HEK293 (cell line): Measurements from ENCODE around the gene RNF169.

ENCODE experiments used
- CTCF ChIA-PET: fragments of 350-600 bp; formaldehyde crosslinking; extraction: SDS; loops from one replicate; lab custom pipeline; 2021; ENCODE audit warnings: antibody characterized with exemption; lab: Yijun Ruan, JAX
- POLR2A ChIA-PET: fragments of 300-600 bp; formaldehyde crosslinking; extraction: SDS; loops from one replicate; lab custom pipeline; 2020; ENCODE audit warnings: antibody characterized with exemption, inconsistent platforms; lab: Yijun Ruan, JAX
- H3K27ac ChIP-seq: fragments of 200-500 bp; sonication (Bioruptor generic); 2 replicates; pipeline ENCODE4 v1.5.1; 2014; ENCODE audit warnings: low read depth, low read length, control low read depth, inconsistent platforms; ENCODE audit errors: extremely low read depth
- H3K36me3 ChIP-seq, 2 experiments: fragments of 200-500 bp in 1 of 2; sonication (Bioruptor generic) in 1 of 2; 1 replicate in 1 of 2; 2 replicates in 1 of 2; pipeline ENCODE4 v1.5.1; 2014 to 2017; ENCODE audit warnings: inconsistent platforms in 2 of 2, low read length in 2 of 2; ENCODE audit not compliant: control insufficient read depth in 2 of 2, insufficient read depth in 1 of 2
- H3K4me1 ChIP-seq: fragments of 200-500 bp; sonication (Bioruptor generic); 2 replicates; pipeline ENCODE4 v1.5.1; 2014; ENCODE audit warnings: mild to moderate bottlenecking, low read length, inconsistent platforms; ENCODE audit not compliant: control insufficient read depth, insufficient read depth
- H3K4me3 ChIP-seq: 2 replicates; pipeline ENCODE4 v1.5.1; 2011; ENCODE audit warnings: low read depth, mild to moderate bottlenecking, control low read depth, low read length, moderate library complexity
- H3K9me3 ChIP-seq: fragments of 200-500 bp; sonication (Bioruptor generic); 2 replicates; pipeline ENCODE4 v1.5.1; 2014; ENCODE audit warnings: low read depth, low read length, inconsistent platforms; ENCODE audit not compliant: control insufficient read depth, insufficient read depth
- ELK4 ChIP-seq: IDR thresholded peaks from 2 replicates; pipeline ENCODE4 v1.6.1; 2011; ENCODE audit warnings: mild to moderate bottlenecking, low read depth, low read length, borderline replicate concordance
- HOXA7 ChIP-seq: sonication (generic); formaldehyde crosslinking; IDR thresholded peaks from 2 replicates; pipeline ENCODE4 v1.8.1; 2022; ENCODE audit warnings: missing genetic modification reagents, borderline replicate concordance
- KLF9 ChIP-seq: fragments of 450-650 bp; formaldehyde crosslinking; IDR thresholded peaks from 2 replicates; pipeline ENCODE4 v1.5.1; 2016; ENCODE audit warnings: missing biosample characterization, missing genetic modification characterization, low read depth
- PRDM1 ChIP-seq: fragments of 450-650 bp; formaldehyde crosslinking; IDR thresholded peaks from 2 replicates; pipeline ENCODE4; 2016; ENCODE audit warnings: missing biosample characterization, missing genetic modification characterization
- SP2 ChIP-seq: fragments of 450-650 bp; formaldehyde crosslinking; IDR thresholded peaks from 2 replicates; pipeline ENCODE4 v1.5.1; 2016; ENCODE audit warnings: missing biosample characterization, missing genetic modification characterization
- ZFP69B ChIP-seq: fragments of 450-650 bp; formaldehyde crosslinking; IDR thresholded peaks from 2 replicates; pipeline ENCODE4 v1.5.1; 2016; ENCODE audit warnings: missing biosample characterization, missing genetic modification characterization
- ZNF169 ChIP-seq: fragments of 450-650 bp; formaldehyde crosslinking; IDR thresholded peaks from 2 replicates; pipeline ENCODE4 v1.5.1; 2016; ENCODE audit warnings: missing biosample characterization, missing genetic modification characterization
- ZNF239 ChIP-seq: fragments of 450-650 bp; formaldehyde crosslinking; IDR thresholded peaks from 2 replicates; pipeline ENCODE4 v1.5.1; 2016; ENCODE audit warnings: missing biosample characterization, missing genetic modification characterization
- ZNF266 ChIP-seq: fragments of 450-650 bp; formaldehyde crosslinking; IDR thresholded peaks from 2 replicates; pipeline ENCODE4 v1.5.1; 2016; ENCODE audit warnings: missing biosample characterization, missing genetic modification characterization, low read depth
- ZNF324 ChIP-seq: fragments of 450-650 bp; formaldehyde crosslinking; IDR thresholded peaks from 2 replicates; pipeline ENCODE4 v1.5.1; 2016; ENCODE audit warnings: missing biosample characterization, missing genetic modification characterization
- ZNF335 ChIP-seq: fragments of 450-650 bp; formaldehyde crosslinking; conservative IDR thresholded peaks from 2 replicates; pipeline ENCODE4 v1.5.1; 2016; ENCODE audit warnings: missing biosample characterization, missing genetic modification characterization
- ZNF48 ChIP-seq: fragments of 450-650 bp; formaldehyde crosslinking; IDR thresholded peaks from 2 replicates; pipeline ENCODE4 v1.5.1; 2016; ENCODE audit warnings: missing biosample characterization, missing genetic modification characterization
- ZNF529 ChIP-seq: fragments of 450-650 bp; formaldehyde crosslinking; IDR thresholded peaks from 2 replicates; pipeline ENCODE4 v1.5.1; 2017; ENCODE audit warnings: missing genetic modification characterization, missing biosample characterization; ENCODE audit not compliant: insufficient replicate concordance
- ZNF560 ChIP-seq: fragments of 450-650 bp; formaldehyde crosslinking; IDR thresholded peaks from 2 replicates; pipeline ENCODE4 v1.5.1; 2017; ENCODE audit warnings: missing biosample characterization, missing genetic modification characterization, borderline replicate concordance
- ZNF561 ChIP-seq: fragments of 450-650 bp; IDR thresholded peaks from 2 replicates; pipeline ENCODE4 v1.5.1; 2018; ENCODE audit warnings: missing biosample characterization, missing genetic modification characterization, borderline replicate concordance
- ZNF639 ChIP-seq: fragments of 450-650 bp; formaldehyde crosslinking; IDR thresholded peaks from 2 replicates; pipeline ENCODE4 v1.5.1; 2016; ENCODE audit warnings: missing biosample characterization, missing genetic modification characterization
- ZNF701 ChIP-seq: fragments of 450-650 bp; formaldehyde crosslinking; IDR thresholded peaks from 2 replicates; pipeline ENCODE4 v1.5.1; 2016; ENCODE audit warnings: missing biosample characterization, missing genetic modification characterization
- ZNF830 ChIP-seq: fragments of 450-650 bp; IDR thresholded peaks from 2 replicates; pipeline ENCODE4 v1.5.0; 2018; ENCODE audit warnings: missing biosample characterization, missing genetic modification characterization, low read depth, mild to moderate bottlenecking, moderate library complexity
- TF ChIP-seq, protein P1 (sequence below): fragments of 450-650 bp; formaldehyde crosslinking; IDR thresholded peaks from 2 replicates; pipeline ENCODE4 v1.5.1; 2016; ENCODE audit warnings: missing biosample characterization, missing genetic modification characterization
- TF ChIP-seq, protein P2 (sequence below): fragments of 450-650 bp; formaldehyde crosslinking; IDR thresholded peaks from 2 replicates; pipeline ENCODE4 v1.5.1; 2016; ENCODE audit warnings: missing biosample characterization, missing genetic modification characterization

The RNF169 gene

DNA sequence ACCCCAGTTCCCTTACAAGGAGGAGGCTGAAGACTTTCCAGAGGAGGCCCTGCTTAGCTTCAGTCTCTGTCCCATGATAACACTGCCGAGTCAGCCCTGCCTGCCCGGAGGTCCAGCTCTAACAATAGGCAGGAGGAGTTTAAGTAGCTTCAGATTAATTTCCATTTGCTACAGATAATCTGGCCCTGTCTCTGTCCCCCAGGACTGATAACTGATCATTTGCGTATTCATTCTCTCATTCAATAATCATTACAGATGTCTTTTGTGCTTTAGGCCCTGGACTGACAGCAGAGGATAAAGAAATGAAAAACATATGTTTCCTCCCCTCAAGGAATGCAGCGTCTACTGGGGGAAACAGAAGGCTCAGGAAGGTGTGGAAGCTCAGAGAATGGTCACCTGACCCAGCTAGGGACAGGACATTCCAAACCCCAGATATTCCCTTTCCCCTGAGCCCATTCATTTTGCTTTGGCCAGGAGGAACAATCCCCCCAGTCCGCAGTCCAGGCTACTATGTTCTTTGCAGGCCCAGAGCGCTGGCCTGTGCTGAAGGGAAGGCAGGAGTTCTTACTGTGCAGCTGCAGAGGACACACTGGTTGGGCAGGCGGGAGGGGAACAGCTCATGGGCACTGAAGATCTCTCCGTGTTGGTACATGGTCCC lies 38.2 kb upstream of the RNF169 start:
- CTCF ChIA-PET, result interaction anchor here (0.7 to 1.8 kb wide), 5 partner anchors 9 to 91 kb away, joined by 4 to 12 read pairs (median 5); no protein-coding TSS in a partner anchor
- Histone ChIP-seq H3K9me3 (no peaks in the 10 kb centered on the region), H3K4me1 (no peaks in the 10 kb centered on the region), H3K36me3 (no peaks in the 10 kb centered on the region), H3K4me3 (no peak overlapping the region), H3K27ac (no peak overlapping the region)
- POLR2A ChIA-PET, result interaction anchor here (0.6 to 0.7 kb wide), 2 partner anchors 19 to 421 kb away, joined by 3 read pairs; no protein-coding TSS in a partner anchor
- TF ChIP-seq, protein P1, sequence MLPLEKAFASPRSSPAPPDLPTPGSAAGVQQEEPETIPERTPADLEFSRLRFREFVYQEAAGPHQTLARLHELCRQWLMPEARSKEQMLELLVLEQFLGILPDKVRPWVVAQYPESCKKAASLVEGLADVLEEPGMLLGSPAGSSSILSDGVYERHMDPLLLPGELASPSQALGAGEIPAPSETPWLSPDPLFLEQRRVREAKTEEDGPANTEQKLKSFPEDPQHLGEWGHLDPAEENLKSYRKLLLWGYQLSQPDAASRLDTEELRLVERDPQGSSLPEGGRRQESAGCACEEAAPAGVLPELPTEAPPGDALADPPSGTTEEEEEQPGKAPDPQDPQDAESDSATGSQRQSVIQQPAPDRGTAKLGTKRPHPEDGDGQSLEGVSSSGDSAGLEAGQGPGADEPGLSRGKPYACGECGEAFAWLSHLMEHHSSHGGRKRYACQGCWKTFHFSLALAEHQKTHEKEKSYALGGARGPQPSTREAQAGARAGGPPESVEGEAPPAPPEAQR, result no peak
- no peak for TF ChIP-seq ZNF48 (tag by site-specific recombination)
- TF ChIP-seq ZNF701, result no peak
- TF ChIP-seq, protein P2, sequence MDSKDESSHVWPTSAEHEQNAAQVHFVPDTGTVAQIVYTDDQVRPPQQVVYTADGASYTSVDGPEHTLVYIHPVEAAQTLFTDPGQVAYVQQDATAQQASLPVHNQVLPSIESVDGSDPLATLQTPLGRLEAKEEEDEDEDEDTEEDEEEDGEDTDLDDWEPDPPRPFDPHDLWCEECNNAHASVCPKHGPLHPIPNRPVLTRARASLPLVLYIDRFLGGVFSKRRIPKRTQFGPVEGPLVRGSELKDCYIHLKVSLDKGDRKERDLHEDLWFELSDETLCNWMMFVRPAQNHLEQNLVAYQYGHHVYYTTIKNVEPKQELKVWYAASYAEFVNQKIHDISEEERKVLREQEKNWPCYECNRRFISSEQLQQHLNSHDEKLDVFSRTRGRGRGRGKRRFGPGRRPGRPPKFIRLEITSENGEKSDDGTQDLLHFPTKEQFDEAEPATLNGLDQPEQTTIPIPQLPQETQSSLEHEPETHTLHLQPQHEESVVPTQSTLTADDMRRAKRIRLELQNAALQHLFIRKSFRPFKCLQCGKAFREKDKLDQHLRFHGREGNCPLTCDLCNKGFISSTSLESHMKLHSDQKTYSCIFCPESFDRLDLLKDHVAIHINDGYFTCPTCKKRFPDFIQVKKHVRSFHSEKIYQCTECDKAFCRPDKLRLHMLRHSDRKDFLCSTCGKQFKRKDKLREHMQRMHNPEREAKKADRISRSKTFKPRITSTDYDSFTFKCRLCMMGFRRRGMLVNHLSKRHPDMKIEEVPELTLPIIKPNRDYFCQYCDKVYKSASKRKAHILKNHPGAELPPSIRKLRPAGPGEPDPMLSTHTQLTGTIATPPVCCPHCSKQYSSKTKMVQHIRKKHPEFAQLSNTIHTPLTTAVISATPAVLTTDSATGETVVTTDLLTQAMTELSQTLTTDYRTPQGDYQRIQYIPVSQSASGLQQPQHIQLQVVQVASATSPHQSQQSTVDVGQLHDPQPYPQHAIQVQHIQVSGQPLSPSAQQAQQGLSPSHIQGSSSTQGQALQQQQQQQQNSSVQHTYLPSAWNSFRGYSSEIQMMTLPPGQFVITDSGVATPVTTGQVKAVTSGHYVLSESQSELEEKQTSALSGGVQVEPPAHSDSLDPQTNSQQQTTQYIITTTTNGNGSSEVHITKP (tag by site-specific recombination), result no peak

DNA sequence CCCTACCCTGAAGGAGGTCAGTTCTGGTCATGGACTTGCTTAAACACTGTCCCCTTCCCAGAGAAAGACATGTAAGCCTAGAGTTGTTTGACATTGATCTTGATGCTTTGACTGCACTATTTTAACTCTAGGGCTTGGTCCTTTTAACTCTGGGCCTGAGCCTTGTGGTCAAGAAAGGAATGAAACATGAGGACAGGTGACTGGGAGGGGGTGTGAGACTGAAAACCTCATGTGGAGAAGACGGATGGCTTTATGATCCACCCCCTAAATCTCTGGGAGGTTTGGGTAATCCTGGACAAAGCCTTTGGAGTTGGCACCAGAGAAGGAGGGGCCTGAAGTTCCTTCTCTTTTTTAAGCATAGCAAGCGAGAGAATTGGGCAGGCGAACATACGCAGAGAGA lies 35.0 kb upstream of the RNF169 start:
- Histone ChIP-seq H3K9me3 (no peaks in the 10 kb centered on the region), H3K36me3 (no peaks in the 10 kb centered on the region), H3K4me3 (no peak overlapping the region), H3K4me1 (no peaks in the 10 kb centered on the region), H3K27ac (no peak overlapping the region)
- ChIA-PET CTCF (no interaction called here), POLR2A (no interaction called here)
- TF ChIP-seq KLF9 (tag by site-specific recombination) (no peak), ZNF324 (tag by site-specific recombination) (no peak), ZNF639 (tag by site-specific recombination) (no peak), ZNF560 (tag by site-specific recombination) (no peak), ZFP69B (tag by site-specific recombination) (no peak), SP2 (tag by site-specific recombination) (no peak), PRDM1 (tag by site-specific recombination) (no peak), ZNF830 (tag by site-specific recombination) (no peak), ZNF335 (tag by site-specific recombination) (no peak), ELK4 (no peak), ZNF561 (tag by site-specific recombination) (no peak), ZNF239 (tag by site-specific recombination) (no peak), ZNF266 (tag by site-specific recombination) (no peak), HOXA7 (no peak), ZNF529 (no peak), ZNF169 (no peak)
- TF ChIP-seq, all 188 proteins: peak for 0
